HG02970 (cell line): ENCODE results near the gene HELZ2.

ENCODE experiments used
- ATAC-seq: cut with Tn5 transposase; IDR thresholded peaks from one replicate; pipeline ENCODE4 v1.9.1; 2021; ENCODE audit warnings: mild to moderate bottlenecking, moderate library complexity, moderate number of reproducible peaks; ENCODE audit not compliant: unreplicated experiment, low FRiP score

The HELZ2 gene

DNA sequence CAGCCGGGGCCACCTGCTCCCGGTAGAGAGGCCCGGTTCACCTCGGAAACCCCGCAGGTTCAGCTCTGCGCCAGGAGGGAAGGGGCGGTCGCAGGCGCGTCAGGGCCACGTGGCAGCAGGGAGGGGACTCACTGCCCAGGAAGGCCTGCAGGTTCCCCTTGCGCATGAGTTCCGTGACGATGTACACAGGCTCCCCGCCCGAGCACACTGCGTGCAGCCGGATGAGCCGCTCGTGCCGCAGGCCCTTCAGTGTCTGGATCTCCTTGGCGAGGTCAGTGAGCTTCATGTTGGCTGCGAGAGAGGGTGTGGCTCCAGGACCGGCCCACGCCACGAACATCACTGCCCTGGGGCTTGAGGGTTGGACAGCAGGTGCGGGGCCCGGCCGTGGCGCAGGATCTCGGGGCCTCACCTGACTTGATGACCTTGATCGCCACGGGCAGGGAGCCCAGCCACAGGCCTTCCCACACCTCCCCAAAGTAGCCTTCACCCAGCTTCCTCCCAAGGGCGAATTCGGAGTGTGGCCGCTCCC is 31.9 kb downstream of the HELZ2 start:
- no peak for ATAC-seq

GRCh38 chr20:63541371-63541770 is 32.7 kb downstream of the HELZ2 start:
- ATAC-seq = no peak

DNA sequence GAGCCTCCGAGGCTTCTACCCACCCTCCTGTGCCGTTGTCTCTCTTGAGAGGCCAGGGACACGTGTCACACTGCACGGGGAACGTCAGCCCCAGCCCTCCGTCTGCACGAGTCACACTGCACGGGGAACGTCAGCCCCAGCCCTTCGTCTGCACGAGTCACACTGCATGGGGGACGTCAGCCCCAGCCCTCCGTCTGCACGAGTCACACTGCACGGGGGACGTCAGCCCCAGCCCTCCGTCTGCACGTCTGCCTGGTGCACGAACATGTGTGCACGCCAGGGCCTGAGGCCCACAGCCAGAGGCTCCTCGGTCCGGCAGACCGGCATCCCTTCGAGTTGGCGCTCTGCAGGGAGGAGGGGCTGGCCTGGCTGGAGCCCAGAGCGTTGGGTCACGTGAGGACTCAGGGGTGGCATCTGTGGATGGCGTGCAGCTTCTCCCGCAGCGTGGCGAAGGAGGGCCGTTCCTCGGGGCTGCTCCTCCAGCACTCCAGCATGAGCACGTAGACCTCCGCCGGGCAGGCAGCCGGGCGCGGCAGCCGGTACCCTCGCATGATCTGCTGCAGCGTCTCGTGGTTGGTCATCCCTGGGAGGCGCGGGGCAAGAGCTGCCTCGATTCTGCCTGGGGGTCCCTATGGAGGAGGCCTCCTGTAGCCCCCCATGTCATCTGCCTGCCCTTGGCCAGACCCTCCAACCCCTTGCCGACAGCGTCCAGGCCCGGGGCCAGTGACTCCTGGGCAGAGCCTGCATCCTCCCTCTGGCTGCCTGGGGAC is 33.4 kb downstream of the HELZ2 start:
- ATAC-seq = no peak

DNA sequence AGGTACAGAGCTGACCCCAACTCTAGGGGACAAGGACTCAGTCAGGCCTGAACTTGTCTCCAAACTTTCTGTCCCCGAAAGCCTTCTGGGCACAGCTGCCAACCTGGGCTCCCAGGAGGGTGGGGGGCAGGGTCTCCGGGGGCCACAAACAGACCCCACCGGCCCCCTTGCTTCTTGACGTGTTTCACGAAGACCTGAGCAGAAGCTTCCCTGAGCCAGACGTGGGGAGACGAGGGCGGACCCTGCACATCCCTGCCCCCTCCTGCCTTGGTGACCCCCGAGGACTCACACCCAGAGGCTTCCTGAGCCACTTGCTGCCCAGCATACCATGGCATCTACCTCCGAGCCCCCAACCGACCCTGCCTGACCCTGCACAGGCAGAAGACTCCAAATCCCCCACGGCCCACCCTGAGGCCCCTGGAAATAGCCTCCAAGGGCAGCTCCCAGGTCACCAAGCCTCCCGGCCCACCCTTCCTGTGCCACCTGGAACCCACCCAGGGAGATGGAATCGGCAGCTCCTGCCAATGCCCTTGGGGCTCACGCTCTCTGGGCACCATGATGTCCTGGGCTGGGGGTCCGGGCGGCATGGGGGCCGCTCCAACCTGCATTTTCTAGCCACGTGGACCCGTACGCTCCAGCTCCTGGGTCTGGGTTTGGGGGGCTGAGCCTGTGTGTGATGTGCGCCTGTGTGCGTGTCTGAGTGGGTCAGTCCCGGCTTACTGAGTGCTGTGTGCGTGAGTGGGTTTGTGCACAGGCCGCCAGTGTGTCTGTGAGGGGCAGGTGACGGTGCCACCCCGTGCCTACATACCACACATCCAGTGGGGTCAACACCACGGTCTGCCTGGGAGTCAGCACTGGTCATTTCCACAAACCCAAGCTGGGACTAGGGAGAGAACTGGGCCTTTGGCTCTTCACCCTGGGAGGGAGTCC is 34.3 kb downstream of the HELZ2 start:
- no peak for ATAC-seq

DNA sequence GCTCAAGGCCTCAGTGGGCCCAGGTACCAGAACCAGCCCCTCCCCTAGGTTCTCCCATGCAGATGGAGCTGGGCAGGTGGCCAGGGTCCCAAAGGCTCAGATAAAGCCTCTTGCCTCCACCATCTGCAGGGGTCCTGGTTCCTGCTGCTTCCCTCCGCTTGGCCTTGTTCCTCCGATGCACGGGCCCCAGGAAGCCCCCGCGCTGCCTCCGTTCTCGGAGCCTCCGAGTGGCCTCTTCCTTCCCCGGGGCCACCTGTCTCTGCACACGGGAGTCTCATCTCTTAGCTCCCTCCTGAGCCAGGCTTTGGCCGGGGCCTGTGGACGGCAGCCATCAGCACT is 35.0 kb downstream of the HELZ2 start:
- ATAC-seq = no peak

GRCh38 chr20:63538204-63539091 is 35.6 kb downstream of the HELZ2 start:
- ATAC-seq = no peak

GRCh38 chr20:63537525-63538203 is 36.4 kb downstream of the HELZ2 start:
- ATAC-seq = peak; percentile 83

- peak; percentile 13 for ATAC-seq
These were observed 37.0 kb downstream of the HELZ2 start, which contains the start of gene PTK6 for GRCh38 chr20:63536997-63537524. Gene PTK6, minus strand, starts transcription at chr20:63537376. Its CDS starts 62 bp downstream, at chr20:63537314.

- ATAC-seq = no peak
These were observed 37.6 kb downstream of the HELZ2 start for GRCh38 chr20:63536241-63536977.

DNA sequence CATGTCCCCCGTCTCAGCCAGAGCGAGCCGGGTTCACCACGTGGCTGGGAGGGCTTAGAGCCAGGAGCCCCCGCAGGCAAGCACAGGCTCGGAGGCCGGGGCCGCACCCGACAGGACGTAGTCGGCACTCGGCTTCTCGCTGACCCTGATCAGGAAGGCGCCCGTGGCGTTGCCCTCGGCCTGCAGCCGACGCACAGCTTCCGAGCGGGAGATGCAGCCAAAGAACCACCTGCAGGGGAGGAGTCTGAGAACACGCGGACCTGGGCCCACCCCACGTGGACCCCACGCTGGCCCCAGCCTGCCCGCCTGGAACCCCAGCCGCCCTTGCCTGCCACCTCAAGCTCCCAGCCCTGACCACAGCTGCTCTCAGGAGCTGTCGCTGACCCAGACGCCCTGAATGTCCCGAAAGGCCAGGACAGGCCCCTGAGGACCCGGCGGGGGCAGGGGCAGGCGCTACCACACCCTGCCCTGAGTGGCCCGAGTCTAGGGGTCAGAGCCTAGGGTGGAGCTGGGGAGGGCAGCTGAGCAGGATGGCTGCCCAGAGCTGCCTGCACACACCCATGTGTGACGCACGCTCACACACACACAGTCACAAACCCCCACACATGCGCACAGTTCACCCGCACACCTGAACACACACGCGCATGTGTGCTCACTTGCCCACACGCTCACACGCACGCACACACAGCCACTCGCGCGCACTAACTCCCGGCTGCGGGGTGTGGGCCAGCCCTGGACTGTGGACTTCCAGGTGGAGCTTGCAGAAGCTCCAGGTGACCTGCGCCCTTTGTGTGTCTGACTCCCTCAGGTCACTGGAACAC is 39.0 kb downstream of the HELZ2 start:
- no peak for ATAC-seq

- no peak for ATAC-seq
These were observed 39.6 kb downstream of the HELZ2 start for GRCh38 chr20:63534427-63534830.

DNA sequence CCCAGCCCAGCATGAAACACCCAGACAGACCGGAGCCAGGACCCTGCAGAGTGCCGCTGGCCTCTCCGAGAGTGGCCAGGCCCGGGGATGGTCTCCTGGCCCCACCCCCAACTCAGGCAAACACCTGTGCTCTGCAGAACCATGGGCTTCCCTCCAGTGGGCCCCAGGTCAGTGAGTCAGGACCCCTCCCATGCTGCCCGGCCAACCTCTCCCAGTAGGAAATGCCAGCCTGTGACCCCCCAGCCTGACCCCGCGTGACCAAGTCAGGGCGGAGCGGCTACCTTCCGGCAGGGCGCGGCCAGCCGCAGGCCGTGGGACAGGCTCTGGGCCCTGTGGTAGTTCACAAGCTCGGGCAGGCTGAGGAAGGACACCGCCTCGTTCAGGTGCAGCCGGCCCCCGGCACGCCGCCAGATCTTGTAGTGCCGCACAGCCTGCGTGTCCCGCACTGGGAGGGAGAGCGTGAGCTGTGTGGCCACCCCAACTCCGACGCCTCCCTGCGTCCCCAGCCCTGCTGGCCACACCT is 40.1 kb downstream of the HELZ2 start:
- no peak for ATAC-seq

GRCh38 chr20:63533388-63533787 is 40.7 kb downstream of the HELZ2 start:
- ATAC-seq = no peak

DNA sequence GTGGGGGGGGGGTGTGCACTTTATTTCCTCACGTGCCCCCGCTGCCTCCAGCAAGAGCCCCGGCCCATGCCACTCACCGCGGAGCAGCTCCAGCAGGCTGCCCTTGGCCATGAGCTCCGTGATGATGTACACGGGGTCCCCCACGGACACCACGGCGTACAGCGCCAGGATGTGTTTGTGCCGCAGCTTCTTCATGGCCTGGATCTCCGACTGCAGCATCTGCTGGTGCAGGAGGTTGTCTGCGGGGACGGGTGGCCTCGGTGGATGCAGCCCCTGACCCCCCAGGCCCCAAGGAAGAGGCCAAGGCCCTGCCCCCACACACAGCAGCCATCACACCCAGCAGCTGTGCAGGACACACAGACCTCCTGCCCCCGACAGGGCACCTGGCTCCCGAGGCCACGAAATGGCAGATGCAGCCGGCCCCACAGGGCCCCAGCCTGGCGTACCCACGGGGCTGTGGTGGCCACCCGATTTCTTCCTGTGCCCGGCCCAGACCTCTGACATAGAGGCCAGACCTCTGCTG is 41.5 kb downstream of the HELZ2 start:
- ATAC-seq = no peak

DNA sequence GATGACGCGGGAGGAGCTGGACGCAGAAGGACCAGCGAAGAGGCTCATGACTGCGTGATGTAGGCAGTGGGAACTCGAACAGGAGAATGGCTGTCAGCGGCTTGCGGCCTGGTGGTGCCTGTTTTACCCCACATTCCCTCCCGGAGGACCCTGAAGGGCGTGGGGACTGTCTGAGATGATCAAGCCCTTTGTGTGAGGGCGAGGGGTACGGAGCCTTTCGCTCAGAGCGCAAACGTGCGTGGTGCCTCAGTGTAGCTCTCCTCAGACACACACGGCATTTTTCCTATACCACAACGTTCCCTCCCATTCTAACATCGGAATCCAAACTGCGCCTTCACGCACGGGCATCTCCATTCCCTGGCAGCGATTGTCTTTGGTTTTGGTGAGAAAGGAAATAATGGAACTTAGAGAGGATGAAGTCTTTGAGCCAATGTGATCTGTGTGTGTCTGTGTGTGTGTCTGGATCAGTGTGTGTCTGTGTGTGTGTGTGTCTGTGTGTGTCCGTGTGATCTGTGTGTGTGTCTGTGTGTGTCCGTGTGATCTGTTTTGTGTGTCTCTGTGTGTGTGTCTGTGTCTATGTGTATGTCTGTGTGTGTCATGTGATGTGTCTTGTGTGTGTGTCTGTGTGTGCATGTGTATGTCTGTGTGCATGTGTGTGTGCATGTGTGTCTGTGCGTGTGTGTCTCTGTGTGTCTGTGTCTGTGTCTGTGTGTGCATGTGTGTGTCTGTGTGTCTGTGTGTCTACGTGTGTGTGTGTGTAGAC is 42.2 kb downstream of the HELZ2 start:
- no peak for ATAC-seq

- no peak for ATAC-seq
These were observed 43.3 kb downstream of the HELZ2 start for GRCh38 chr20:63530788-63531160.
